Measurements from ENCODE around the gene SDC4.

SDC4 gene

DNA sequence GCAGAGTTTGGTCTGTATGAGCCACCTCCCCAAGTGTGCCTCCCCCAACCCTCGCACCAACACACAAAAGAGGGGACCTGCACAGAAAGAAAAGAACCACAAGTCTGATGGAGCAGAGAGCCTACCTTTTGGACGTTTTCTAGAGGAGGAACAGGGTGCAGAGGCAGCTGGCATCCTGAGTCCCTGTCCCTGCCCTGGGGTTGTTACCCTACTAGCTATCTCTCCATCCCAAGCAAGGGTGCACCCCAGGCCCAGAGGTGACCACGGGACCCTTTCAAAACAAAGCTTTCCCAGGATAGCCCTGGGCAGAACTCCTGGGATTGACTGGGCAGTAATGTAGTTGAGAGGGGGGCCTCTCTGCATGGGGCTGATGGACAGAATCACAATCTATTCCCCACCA is 30.4 kb downstream of the SDC4 start:
- no peak for DNase-seq

DNA sequence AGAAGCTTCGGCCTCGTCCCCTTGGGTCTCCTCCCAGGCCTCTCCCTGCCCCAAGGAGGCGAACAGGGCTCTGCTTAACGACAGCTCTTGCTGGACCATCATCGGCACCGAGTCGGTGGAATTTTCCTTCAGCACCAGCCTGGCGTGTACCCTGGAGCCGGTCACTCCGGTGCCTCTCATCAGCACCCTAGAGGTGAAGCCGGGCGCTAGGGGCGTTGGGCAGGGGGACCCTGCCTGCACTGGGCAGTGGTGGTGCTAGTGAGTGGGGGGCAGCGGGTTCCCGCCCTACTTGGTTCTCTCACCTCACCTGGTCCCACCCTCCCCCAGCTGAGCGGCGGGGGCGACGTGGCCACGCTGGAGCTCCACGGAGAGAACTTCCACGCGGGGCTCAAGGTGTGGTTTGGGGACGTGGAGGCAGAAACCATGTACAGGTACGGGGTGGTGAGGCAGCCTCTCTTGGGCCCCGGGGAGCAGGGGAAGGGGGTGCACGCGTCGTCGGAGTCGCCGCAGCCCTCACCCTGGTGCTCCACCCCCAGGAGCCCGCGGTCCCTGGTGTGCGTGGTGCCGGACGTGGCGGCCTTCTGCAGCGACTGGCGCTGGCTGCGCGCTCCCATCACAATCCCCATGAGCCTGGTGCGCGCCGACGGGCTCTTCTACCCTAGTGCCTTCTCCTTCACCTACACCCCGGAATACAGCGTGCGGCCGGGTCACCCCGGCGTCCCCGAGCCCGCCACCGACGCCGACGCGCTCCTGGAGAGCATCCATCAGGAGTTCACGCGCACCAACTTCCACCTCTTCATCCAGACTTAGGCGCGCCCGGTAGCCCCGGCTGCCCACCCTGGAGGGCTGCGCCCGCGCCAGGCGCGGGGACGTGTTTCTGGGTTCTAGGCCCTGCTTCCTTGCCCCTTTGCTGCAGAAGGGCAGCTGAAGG is 31.8 kb downstream of the SDC4 start:
- no peak for DNase-seq

DNA sequence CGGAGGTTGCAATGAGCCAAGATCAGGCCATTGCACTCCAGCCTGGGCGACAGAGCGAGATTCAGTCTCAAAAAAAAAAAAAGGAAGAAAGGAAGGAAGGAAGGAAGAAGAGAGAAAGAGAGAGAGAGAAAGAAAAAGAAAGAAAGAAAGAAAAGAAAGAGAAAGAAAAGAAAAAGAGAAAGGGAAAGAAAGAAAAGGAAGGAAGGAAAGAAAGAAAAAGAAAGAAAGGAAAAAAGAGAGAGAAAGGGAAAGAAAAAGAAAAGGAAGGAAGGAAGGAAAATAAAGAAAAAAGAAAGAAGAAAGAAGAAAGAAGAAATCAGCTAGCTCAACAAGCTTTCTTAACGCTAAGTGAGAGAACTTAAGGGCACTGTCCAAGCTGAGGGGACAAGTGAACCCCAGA is 32.6 kb downstream of the SDC4 start:
- DNase-seq, result no peak

DNA sequence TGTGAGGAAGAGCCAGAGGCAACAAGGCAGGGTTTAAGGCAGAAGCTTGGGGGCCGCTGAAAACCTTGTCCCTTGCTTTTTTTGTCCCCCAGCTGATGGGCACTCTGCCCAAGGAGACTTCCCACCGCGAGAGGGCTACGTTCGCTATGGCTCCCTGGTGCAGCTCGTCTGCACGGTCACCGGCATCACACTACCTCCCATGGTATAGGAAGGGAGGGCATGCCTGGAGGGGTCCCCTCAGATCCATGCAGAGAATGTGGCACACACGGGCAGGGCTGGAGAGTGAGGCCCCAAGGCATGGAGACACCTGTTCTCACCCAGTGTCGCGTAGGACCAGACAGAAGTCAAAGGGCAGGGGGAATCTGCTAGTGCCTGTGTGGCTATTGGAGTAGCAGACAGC is 34.3 kb downstream of the SDC4 start:
- no peak for DNase-seq

DNA sequence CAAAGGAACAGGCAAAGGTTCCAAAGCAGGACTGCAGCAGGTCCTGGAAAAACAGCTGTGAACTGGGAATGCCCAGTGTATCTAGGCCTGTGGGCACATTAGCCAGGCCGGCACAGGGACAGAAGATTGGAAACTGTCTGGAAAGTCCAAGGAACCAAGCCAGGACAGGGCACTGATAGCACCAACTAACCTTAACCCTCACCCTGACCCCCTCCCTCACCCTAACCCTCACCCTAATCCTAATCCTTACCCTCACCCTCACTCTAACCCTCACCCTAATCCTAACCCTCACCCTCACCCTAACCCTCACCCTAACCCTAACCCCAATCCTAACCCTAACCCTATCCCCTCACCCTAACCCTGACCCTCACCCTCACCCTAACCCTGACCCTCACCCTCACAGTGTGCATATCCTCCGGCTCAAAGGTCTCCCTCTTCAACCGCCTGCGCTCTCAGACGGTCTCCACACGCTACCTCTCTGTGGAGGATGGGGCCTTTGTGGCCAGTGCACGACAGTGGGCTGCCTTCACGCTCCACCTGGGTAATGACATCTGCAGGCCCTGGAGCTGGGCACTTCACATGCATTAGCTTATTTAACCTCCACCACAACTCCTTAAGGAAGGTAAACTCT is 35.0 kb downstream of the SDC4 start:
- DNase-seq, result no peak

DNA sequence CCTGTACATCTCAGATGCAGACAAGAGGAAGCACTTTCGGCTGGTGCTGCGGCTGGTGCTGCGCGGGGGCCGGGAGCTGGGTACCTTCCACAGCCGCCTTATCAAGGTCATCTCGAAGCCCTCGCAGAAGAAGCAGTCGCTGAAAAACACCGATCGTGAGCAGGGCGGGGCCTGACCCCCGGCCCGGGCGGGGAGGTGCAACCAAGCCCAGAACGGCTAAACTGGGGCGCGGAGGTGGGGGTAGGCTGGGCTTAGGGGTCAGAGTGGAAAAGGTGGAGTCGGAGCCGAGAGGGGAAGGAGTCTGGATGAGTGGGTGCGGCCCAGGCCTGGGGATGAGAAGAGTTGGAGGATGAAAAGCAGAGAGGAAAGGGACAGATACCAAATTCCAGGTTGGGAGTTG is 36.0 kb downstream of the SDC4 start:
- no peak for DNase-seq

DNA sequence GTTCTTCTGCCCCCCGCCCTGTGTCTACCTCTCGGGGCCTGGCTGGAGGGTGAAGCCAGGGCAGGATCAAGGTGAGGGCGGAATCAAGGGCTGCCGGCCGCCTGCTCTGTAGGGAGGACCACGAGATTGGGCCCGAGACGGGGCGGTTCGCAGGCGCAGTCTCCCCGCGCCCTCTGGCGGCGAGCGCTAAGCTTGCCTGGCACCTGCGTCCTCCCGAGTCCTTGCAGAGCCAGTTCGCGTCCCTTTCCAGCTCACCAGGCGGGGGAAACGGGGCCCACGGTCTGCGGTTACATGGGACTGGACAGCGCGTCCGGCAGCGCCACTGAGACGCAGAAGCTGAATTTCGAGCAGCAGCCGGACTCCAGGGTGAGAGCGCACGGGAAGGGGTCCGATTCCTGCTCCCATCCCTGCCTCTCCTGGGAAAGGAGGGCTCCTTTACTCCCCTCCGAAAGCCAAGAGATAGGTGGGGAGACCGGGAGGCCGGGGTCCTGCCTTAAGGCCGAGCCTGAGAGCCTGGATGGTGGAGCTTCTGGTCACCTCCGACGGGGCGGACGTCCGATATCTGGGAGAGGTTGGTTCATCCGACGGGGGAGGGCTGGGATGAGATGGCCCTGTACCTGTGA is 36.5 kb downstream of the SDC4 start:
- peak; percentile 27 for DNase-seq

DNA sequence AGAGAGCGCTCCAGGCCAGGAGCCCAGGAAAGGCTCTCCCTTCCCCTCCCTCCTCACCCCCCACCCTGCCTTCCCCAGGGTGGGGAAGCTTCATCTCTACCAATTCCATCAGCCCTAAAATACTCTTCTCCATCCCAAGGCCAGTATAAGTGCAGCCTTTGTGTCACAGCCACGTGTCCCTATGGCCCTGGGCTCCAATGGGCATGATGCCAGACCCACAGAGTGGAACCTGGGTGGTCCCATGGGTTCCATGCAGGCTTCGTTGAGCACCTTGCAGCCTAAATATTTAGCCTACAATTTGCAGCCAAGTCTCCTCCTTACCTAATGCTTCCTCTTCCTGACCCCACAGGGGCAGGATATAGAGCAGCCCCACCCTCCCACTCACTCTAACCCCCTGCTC is 39.1 kb downstream of the SDC4 start:
- DNase-seq, result no peak

DNA sequence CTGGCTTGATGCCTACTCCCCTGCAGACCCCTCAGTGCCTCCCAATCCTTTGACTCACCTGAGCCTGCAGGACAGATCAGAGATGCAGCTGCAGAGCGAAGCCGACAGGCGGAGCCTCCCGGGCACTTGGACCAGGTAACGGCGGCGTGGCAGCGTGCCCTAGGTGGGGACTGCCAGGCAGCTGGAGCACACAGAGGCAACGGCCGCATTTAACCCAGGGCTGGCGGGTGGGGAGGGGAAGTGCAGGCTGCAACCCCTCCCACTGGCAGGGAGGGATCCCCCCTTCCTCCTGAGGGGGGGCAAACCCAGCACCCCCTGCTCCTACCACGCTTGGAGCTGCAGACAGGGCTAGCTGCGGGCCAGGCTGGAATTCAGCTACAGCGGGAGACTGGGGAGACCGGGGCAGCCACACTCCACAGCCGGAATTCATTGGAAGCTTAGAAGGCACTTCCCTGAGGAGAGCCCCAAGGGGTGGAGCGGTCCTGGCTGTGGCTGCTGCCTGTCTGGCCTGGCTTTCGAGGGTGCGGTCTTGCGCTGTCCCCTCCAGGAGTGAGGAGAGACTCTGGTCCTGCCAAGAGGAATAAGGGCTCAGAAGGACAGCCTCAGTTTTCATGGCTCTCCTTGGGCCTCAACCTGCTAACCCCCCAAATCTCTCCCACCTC is 40.0 kb downstream of the SDC4 start, which contains the start of gene MATN4:
TSS of gene MATN4 (minus strand) at position 183 of the 662 bp plus-strand sequence. CDS start 2,717 bp downstream, outside the sequence.
- no peak for DNase-seq

DNA sequence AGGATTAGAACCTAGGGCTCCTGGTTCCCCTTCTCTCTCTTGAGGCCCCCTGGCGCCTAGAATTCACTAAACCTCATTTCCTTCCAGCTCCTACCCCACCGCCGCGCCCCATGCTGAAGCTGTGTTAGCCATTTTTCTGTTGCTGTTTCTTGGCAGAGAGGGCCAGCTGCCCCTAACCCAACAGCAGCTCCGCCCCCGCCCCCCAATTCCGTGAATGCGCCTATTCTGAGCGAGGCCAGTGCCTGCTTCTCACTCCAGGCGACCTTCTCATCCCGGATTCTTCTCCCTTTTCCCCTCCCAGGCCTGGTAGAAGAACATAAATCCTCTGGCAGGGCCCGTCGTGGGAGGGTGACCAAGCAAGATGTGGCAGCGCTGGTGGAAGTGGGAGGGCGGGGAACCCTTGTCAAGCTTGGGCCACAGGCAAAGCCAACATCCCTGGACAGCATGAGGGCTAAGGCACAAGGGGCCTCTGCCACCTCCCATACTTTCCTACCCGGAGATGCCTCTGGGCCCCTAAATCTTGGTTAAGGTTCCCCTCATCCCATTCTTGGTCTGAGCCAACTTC is 41.1 kb downstream of the SDC4 start:
- no peak for DNase-seq

DNA sequence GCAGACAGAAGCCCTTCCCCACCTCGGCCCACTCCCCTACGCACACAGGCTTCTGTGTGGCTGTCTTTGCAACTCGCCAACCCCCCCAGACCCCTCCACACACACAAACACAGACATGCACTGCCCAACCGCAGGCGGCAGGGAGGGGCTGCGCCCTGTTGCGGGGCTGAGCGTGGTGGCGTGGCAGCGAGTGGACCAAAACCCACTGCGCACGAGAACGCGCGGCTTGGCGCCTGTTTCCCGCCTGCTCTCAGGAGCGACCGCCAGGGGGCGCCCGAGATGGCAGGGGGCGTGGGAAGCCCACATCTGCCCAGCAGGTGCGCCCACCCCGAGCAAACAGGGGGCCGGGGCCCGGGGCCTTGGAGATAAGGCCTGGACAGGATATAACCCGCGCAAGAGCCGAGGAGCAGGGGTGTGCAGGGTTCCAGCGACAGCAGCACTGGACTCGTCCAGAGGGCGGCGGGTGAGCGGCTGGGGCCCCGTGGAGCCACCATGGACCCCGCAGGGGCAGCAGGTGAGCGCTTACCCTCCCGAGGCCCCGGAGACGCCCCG is 41.7 kb downstream of the SDC4 start, which contains the start of gene RBPJL:
TSS of gene RBPJL (plus strand) at position 410 of the 552 bp plus-strand sequence. CDS start at position 493, 83 bp downstream.
- no peak for DNase-seq

DNA sequence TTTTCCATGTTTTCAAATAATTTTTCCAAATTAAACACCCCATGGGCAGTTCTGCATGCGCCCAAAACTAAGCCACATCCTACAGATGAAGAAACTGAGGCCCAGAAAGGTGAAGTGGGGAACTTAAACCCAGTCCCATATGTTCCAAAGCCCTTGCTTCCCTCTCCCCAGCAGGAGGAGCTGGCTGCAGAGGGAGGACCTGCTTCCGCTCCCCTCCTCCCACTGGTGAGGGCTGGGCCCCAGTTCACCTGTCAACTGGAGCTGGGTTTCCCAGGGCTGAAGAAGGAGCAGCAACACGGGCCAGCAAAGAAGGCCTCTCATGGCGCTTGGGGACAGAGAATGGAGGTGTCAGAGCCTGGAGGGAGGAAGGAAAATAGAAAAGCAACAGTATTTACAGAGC is 43.0 kb downstream of the SDC4 start:
- DNase-seq, result no peak

DNA sequence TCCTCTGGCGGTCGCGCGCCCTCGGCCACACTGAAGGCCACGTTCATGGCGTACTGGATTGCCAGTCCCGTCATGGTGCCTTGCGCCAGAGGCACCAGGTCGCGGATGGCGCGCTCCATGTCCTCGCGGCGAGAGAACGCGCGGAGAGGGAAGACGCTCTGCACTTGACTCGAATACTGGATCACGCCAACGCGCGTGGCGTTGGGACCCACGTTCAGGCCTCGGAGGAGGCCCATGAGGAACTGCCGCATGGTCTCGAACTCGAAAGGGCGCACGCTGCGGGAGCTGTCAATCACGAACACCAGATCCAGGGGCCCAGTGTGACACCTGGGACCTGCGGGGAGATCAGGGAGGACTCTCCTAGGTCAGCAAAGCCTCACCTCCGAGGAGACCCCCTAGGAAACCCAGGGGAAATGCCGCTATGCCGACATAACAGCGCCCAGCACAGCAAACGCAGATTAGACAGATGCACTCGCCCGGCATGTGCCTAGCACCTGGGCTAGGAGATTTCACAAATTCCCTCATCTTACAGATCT is 43.7 kb downstream of the SDC4 start:
- DNase-seq, result no peak

DNA sequence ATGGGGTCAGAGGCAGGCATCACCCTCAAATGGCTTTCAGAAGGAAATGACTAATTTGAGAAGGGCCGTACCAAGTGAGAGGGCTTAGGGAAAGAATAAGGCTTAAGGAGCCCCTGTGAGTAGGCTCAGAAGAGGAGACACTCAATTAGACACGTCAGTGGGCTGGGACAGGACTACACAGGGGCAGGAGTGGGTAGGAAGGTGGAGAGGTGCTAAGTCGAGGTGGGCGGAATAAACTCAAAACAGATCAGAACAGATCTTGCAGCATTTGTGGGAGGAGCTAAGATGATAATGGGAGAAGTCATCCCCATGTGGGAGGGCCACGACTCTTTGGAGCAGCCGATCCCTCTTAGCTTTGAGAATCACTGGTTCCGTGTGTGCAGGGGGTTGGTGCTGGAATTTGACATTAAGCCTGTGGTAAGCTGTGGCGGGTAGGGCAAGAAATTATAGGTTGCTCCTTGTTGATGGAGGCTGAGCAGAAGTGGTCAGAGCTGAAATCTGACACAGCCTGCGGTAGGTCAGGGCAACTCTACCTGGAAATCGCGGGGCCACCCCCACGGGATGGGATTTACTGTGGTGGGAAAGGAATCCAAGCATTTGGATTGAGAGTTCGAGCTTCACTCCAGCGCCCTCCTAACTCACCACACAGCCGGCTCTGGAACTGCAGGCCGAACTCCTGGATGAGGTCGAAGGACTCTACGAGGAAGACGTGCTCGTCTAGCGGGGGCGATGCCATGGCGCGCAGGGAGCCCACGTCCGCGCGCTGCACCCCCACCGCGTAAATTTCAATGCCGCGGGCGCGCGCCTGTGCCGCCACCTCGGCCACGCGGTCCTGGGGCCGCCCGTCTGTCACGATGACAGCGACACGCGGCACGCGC is 44.4 kb downstream of the SDC4 start:
- no peak for DNase-seq

DNA sequence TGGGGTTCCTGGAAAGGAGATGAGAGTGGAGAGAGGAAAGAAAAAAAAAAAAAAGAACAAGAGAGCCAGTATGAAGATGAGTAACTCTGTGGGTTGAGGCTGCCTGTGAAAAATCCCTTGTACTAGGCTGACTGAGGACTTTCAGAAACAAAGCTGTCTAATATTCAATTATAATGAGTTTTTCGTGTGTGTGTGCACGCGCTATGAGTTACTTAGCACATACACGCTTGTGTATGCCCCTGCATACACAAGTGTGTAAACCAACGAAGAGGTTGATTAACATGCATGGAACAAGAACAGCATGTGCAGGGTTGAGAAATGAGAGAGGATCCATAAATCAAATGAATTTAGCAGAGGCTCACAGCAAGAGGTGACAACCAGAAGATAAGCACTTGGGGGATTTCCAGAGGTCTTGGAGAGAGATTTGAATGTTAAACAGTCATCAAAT is 46.4 kb downstream of the SDC4 start:
- no peak for DNase-seq

DNA sequence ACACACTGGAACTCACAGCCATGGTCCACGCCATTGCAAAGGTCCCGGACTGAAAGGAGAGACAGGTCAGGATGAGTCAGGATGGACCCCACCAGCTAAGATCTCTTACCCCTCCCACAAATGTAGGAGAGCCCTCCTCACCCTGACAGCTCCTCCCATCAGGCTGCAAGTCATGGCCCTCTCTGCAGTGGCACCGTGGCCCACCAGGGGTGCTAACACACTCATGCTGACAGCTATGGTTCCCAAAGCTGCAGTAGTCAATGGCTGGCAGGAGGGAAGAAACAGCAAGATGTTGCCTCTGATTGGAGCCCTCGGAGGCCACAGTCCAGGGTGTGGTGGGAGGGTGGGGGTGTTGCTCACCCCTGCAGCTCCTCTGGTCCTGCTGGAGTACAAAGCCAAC is 47.3 kb downstream of the SDC4 start:
- no peak for DNase-seq

DNA sequence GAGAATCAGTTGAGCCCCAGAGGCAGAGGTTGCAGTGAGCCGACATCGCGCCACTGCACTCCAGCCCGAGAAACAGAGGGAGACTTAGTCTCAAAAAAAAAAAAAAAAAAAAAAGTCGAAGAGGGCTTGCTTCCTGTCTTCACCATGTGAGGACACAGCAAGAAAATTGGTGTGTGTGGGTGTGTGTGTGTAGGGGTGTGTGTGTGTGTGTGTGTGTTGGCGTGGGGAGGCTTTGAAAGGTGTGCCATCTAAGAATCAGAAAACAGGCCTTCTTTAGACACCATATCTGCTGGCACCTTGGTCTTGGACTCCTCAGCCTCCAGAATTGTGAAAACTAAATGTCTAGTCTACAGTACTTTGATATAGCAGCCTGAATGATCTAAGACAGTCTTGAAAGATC is 48.4 kb downstream of the SDC4 start:
- DNase-seq, result no peak

DNA sequence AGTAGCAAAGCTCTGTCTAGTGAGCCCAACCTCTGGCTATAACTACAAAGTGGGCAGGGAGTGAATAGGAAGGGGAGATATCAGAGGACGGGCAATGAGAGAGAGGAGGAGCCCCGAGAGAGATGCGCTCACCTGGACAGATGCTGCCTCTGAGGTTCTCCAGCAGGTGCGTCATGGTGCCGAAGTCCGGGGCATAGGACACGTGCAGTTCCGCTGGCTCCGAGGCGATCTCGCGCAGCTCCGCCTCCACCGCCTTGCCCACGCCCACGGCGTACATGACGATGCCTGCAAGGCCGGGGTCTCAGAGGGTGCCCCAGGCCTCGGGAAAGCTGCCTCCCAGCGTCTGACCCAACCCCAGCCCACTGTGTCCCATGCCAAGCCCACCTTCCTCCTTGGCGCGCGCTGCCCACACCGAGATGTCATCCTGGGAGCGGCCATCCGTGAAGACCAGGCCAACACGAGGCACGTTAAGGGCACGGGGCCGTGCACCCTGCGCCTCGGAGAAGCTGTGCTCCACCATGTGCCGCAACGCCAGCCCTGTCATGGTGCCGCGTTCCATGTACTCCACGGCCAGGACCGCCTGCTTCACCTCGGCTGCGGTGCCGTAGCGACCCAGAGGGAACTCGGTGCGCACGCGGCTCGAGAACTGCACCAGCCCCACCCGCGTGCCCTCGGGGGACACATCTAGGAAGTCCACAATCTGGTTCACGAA is 50.3 kb downstream of the SDC4 start:
- DNase-seq, result no peak

DNA sequence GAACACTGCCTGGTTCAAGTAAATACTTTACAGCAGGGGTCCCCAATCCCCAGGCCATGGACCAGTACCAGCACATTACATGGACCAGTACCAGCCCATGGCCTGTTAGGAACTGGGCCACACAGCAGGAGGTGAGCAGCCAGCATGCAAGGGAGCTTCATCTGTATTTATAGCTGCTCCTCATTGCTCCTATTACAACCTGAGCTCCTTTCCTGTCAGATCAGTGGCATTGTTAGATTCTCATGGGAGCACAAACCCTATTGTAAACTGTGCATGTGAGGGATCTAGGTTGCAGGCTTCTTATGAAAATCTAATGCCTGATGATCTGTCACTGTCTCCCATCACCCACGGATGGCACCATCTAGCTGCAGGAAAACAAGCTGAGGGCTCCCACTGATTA is 53.6 kb downstream of the SDC4 start:
- no peak for DNase-seq

DNA sequence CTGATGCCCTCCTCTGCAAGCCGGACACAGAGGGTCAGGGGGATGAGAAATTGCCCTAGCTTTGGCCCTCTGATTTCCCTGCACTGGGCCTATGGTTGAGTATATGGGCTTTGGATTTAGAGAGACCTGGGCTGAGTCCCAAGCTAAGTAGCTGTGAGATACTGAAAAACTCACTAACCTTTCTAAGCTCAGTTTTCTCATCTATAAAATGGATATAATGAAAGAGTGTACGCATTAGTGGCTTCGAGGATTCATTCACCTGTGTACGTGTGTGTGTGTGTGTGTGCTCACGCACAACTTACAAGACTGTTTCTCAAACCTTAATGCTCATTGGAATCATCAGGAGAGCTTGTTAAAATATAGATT is 54.2 kb downstream of the SDC4 start:
- DNase-seq, result no peak
